Kidney tubule cell (primary cell): ENCODE results near the gene FGD4.

Experiments
- DNase-seq: peaks from one replicate; pipeline ENCODE4 v3.0.0-alpha.2; 2018; ENCODE audit warnings: low spot score

Gene FGD4

GRCh38 chr12:32407795-32408194 lies 8.4 kb downstream of the FGD4 start:
- no peak for DNase-seq

- DNase-seq: no peak
These were observed 14.1 kb downstream of the FGD4 start for GRCh38 chr12:32413412-32413811.

DNA sequence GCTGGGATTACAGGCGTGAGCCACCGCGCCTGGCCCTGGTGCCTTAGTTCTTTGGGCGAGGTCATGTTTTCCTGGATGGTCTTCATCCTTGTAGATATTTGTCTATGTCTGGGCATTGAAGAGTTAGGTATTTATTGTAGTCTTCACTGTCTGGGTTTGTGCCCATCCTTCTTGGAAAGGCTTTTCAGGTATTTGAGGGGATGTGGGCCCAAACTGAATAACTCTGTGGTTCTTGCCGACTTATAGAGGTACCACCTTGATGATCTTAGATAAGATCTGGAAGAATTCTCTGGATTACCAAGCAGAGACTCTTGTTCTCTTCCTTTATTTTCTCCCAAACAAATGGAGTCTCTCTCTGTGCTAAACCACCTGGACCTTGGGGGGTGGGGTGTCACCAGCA lies 18.9 kb downstream of the FGD4 start:
- no peak for DNase-seq

DNA sequence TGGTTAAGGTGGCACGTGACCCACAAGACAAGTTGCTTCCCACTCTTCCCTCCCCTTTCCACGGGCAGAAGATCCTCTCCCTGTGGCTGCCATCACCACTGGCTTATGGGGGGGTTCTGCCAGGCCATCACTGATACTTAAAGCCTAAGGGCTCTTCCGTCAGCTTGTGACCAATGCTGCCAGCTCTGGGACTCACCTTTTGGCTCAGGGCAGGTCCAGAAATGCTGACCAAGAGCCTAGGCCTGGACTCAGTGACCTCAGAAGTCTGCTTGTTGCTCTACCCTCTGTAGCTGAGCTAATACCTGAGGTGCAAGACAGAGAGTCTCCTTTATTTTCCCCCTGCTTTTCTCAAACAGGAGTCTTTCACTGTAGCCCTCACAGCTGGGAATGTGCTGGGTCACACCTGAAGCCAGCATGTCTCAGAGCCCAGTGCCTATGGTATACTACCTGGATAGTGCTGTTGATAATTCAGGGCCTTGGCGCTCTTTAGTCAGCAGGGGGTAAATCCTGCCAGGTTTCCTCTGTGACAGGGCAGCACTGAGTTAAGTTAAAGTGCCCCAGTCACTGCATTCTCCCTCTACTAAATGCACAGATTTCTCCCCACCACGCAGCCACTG lies 19.7 kb downstream of the FGD4 start:
- no peak for DNase-seq

- peak; percentile 74 for DNase-seq
These were observed 20.2 kb downstream of the FGD4 start for GRCh38 chr12:32419520-32419960.

- no peak for DNase-seq
These were observed 21.0 kb downstream of the FGD4 start for GRCh38 chr12:32420356-32420755.

DNA sequence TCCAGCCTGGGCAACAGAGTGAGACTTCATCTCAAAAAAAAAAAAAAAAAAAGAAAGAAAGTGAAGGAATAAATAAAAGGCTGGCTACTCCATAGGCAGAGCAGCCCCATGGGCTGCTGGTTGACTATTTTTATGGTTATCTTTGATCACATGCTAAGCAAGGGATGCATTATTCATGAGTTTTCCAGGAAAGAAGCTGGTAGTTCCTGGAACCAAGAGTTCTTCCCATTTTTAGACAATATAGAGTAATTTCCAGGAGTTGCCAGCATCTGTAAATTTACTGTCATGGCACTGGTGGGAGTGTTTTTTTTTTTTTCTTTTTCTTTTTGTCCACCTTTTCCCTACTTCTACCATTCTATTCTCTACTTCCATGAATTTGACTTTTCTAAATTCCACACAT lies 24.2 kb downstream of the FGD4 start:
- DNase-seq: no peak

DNA sequence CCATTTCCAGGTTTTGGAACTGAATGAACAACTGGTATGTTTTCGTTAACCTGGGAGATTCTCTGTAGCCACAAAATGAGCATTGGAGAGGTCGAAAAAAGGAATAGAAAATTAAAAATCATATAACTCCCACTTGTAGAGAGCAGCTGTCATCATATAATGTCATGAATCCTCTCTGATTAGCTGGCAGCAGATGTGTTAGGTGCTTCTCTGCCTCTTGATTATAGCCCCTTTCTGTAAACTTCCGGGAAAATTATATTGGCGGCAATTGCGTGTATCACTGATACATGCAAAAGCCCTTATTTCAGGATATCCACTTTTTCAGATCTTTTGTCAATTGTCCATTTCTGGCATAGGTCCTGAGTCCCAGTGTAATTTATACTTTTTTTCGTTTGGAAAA lies 31.7 kb downstream of the FGD4 start:
- no peak for DNase-seq

DNA sequence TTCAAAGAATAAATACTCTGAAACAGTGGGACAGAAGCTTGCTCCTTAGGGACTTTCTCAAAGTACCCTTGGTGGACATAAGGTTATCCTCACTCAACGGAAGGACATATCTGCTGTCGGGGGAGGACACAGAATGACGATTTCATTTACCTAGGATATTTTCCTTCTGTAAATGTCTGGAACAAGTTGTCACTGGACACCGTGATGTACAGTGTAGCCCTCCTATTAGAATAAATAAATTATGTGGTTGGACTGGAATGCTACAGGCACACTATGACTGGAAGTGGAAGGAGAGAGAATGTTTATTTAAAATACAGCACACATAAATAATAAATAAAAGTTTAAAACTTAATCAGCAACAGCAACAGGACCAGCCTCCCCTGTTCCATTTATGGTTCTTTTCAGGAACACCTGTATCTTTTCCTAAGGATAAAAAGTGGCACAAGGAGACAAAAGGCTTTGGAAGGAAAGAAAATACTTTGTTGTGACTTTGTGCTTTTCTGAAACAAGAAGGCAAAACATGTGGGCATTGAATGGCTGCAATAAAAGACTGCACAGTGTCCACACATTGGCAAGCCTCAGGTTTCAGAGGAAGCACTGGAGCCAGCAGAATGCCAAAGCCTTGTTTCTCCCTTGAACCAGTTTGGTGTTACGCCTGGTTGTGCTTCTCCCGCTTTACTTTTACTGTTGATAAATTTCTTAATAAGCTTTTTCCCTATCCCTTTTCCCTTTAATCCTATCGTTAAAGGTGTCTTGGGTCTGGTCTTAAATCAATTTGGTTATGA lies 36.8 kb downstream of the FGD4 start:
- peak; percentile 28 for DNase-seq

DNA sequence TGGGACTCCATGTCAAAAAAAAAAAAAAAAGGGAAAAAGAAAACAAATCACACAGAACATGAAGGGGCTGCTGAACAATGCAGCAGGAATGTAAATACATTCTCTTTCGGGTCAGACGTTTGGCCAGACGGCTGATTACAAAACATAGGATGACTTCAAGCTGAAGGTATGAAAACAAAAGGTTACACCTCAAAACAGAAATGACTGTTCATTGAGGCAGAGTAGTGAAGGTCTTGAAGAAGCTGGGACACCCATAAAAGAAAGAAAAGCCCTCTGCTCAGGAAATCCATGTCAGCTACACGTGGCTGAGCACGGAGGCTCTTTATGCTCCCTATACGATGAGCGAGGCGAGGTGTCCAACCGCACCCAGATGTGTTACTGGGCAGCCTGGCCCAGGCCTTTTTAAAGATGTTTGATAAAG lies 37.7 kb downstream of the FGD4 start:
- peak; percentile 95 for DNase-seq

GRCh38 chr12:32440120-32440865 lies 40.9 kb downstream of the FGD4 start:
- DNase-seq: no peak

- no peak for DNase-seq
These were observed 44.1 kb downstream of the FGD4 start for GRCh38 chr12:32443491-32443890.

DNA sequence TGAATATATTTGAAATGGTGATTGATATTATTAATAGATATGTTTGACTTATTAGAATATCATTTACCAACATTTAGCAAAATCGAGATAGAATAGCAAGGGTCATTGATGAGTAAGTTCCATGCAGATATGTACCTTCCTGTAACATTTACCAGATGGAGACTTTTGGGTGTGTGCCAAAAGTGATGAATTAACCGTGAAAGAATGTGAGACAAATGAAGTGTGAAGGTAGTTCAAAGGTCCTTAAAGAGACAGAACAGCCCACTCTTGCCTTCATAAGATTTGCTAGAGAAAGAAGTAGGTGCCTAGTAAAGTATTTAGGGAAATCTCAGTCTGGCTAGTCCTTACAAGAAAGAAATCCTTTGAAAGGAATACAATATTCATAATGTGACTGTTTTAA lies 45.5 kb downstream of the FGD4 start:
- DNase-seq: peak; percentile 98

- no peak for DNase-seq
These were observed 46.0 kb downstream of the FGD4 start for GRCh38 chr12:32445356-32445755.

- peak; percentile 50 for DNase-seq
These were observed 47.2 kb downstream of the FGD4 start for GRCh38 chr12:32446316-32447119.

DNA sequence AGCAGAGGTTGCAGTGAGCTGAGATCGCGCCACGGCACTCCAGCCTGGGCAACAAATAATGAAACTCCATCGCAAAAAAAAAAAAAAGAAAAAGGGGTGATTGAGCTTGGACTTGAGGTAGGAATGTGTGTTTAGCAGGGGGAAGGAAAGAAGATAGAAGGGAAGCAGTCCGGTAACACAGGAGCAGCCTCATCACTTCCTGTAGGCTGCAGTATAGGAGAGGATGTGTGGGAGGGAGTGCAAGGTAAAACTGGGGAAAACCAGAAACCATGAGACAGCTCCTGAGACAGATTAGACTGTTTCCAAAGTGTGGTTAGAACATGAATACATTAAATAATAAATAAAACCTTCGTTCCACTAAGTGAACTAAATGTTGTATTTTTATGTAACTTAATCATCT lies 49.2 kb downstream of the FGD4 start:
- peak; percentile 64 for DNase-seq

GRCh38 chr12:32450363-32450762 lies 51.0 kb downstream of the FGD4 start:
- DNase-seq: no peak

DNA sequence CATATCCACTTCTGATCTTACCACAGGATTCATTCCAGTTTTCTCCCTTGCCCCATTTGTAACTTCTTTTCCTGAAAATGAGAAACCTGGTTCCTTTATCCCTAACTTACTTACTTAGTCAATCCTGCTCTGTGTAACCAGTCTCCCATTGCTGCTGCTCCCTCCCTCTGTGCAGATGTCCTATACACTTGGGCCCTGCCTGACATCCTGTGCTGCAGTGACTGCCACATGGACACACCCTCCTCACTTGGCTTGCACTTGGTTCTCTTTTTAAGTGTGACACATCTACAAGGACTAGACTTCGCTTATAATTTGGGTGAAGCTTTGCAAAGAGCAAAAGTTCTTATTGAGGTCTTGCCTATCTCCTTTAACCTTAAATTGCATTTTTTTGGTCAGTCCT lies 51.4 kb downstream of the FGD4 start:
- DNase-seq: no peak

- DNase-seq: no peak
These were observed 52.5 kb downstream of the FGD4 start for GRCh38 chr12:32451816-32452215.

DNA sequence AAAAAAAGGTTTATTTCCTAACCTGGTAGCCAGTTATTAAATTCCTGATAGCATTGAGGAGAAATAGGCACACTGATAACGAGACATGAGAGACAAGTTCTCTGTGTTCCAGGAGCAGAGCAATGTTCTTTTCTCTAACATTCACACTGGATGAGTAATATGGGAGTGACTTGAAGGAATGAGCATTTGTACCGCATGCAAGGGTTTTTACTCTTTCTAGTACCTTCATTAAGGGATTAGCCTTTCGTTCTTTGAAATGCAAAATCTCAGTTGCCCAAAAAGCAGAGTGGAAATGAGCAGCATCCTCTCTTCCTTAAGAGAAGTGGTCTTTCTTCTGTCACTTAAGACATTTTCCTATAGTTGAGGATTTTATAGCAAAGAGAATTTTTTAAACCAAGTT lies 54.7 kb downstream of the FGD4 start:
- DNase-seq: peak; percentile 76

- DNase-seq: no peak
These were observed 55.5 kb downstream of the FGD4 start for GRCh38 chr12:32454866-32455265.

DNA sequence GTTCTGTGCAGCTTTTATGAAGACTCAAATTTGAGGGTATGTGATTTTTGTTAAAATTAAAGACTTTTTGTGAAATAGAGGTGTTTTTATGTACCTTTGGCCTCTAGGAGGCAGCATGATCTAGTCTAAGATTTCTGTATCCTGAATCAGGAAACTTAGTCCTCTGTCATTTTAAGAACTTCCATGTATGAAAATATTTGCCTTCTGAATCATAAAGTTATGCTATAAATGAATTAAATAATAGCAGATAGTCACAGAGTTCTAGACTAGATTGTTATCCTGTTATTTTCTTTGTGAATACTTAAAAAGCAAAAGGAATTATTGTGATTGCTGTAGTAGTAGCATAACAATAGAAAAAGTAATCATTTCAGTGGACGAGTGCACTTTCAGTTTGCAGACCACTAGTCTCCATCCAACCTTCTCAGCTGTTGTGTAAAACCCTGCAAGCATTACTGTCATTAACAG lies 56.3 kb downstream of the FGD4 start:
- peak; percentile 79 for DNase-seq
